ENCODE measurements around the gene TEX51.

TEX51 gene

DNA sequence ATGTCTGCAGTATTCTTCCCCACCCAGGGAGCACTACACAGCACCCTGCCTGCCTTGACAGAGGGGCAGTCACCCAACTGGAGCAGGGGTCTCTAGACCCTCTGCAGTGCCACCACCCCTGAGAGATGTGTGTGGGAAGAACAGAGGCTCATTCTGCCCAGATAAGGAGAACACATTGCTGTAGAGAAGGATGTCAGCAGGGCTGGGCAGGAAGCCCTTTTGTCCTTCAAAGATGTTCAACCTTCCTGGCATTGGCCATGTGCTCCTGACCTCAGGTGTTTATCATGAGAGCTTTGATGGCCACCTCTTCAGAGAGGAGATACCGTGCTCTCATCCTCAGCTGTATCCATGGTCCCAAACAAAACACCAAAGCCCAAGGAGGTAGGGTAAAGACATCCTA lies 4.6 kb upstream of the TEX51 start:
- no peak for DNase-seq

DNA sequence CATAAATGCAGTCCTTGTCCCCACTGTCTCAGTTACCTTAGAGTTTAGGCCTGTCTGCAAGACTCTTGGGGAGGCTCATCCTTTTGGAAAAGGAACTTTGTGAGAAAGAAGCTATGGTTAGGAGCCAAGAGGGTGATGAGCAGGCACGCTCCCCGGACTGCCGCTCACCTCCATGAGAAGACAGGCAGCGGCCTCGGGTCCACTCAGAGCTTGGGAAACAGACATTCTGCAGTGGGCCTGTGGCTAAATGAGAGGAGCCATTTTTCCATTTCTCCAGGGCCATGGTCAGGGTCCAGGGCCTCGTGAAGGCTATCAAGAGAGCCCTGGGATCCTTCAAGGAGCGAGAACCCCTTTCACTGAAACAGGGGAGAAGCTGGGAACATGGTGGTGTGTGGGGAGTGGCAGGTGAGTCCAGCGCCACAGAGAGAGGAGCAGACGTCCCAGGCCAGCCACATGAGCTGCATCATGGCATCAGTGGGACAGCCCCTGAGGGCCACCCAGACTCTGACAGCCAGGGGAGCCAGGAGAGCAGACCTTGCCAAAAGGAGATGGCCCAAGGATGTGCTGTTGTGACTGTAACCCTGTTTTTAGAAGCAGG lies 4.0 kb upstream of the TEX51 start:
- no peak for DNase-seq

DNA sequence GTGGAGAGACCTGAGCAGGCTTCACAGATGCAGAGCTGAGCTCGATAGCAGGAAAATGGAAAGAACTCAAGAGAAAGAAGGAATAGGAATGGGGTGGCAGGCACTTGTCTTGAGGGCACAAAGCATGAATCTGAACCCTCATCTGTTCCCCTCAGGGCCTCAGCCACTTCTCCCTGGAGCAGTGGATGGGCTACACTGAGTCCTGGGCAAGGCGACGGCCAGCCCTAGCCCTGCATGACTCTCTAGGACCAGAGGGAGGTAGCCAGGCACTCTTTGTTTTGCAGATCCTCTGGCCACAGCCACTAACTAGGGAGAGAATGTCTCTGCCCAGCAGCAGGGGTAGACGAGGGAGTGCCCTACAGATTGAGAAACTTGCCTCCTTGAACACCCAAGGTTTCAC lies 3.4 kb upstream of the TEX51 start:
- no peak for DNase-seq

DNA sequence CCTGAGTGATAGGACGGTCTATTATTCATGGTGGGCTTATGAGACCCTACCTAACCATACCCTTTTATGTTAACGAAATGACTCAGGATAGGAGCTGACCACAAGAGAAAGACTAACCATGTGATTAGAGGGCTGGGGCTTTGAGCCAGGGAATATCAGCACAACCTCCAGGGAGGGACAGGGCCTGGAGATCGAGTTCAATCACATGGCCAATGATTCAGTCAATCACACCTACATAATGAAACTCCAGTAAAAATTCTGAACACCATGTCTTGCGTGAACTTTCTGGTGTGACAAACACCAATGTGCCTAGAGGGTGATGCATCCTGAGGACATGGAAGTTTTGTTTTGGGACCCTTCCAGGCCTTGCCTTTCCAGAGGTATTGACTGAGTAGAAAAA lies 2.2 kb upstream of the TEX51 start:
- DNase-seq, result no peak

DNA sequence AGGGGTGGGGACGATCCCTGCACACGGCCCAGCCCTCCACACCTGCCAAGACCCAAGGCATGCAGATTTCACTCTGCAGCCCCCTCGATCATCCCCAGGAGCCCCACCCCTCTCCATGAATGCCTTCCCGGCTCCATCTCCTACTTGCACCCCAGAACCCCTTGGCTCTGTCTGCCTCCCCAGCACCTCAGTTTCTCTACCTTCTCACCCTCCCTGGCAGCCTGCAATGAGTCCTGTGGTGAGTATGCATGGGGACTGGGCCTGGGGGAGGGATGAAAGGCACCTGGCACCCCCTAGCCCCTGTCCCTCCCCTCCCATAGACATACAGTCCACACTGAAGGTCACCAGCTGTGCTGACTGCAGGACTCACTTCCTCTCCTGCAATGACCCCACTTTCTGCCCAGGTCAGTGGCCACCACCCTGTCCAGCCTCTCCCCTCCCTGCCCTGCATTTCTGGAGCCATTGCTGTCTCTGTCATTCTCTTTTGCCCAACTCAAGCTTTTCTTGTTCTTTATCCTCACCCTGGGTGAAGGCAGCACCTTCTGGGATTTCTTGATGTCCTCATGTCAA lies 1.0 kb downstream of the TEX51 start:
- DNase-seq, result no peak

- no peak for DNase-seq
Observed at GRCh38 chr2:126900646-126901319, 2.1 kb downstream of the TEX51 start.

DNA sequence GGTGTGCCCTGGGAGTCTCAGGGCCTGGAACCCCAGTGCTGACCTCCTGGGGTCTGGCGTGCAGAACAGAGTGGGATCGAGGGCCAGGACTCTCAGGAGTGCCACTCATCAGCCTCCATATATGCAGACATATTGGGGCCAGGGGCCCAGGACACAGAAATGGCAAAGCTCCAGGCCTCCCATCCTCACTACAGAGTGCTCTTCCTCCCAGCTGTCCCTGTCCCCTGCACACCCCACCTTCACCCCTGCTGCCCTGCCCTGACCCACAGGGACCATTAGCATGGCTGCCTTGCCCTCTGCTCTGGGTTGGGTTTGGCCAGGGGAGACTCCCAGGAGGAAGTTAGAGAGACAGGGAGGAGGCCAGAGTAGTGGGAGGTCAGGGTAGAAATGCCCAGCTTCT lies 2.8 kb downstream of the TEX51 start:
- DNase-seq, result no peak

DNA sequence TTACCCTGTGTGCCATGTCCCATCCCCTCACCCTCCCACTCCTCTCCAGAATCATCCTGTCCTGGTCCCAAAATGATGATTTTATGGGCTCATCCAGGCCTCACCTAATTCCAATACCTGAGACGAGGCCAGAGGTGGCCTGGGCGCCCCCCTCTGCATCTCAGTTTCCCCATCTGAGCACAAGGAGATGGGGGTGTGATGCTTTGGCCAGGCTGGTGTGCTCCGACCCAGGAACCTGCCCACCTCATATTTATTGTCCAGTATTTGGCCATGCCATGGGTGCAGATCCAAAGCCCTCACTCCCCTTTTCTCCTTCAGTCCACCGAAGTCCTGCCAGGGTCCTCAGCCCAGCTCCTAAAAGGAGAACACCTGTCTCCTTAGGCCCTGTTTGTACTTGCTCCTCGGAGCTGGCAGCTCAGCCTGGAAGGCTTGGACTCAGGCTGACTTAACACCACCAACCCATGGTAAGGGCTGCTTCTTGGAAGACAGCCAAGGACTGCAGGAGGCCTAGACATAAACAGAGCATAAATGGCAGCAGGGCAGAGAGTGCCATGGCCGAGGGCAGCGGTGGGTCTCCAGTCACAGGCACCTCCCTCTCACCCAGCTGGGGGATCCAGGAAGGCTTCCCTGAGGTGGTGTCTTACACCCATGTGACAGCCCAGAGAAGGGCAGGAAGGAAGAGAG lies 3.6 kb downstream of the TEX51 start:
- no peak for DNase-seq

- DNase-seq, result no peak
Observed at GRCh38 chr2:126902859-126903258, 4.2 kb downstream of the TEX51 start.

DNA sequence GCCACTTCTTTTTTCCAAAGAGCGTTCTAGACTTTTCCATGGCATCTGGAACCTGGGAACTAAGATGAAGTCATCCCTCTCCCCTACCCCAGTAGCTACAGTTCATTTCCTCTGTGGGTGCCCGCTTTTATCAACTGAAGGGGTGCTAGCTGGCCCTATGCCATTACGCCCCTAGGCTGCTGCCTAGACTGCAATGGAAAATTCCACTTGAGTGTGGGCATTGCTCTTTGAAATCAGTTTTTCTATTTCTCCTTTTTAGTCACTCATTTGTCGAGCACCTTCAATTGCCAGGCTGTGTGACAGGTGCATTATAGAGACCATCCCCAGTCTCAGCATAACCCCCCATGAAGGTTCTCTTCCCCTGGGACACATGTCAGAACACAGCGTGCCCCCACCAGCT lies 7.3 kb downstream of the TEX51 start:
- no peak for DNase-seq

DNA sequence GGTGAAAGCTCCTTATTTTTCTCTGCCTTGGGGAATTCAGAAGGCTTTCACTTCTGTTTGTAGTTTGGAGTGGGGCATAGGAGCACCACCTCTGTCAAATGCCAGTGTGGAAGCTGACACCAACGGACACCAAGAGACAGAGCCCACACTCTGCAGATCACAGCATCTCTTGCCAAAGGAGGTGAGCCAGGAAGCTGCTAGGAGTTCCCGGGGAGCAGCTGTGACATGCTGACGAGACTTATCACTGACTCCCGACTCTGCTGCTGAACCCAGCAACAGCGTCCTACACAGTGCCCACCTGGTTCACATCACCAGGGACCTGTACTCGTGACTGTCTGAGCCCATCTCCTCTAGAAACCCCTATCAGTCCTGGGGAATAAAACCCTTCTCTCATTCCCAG lies 8.1 kb downstream of the TEX51 start:
- DNase-seq, result no peak

DNA sequence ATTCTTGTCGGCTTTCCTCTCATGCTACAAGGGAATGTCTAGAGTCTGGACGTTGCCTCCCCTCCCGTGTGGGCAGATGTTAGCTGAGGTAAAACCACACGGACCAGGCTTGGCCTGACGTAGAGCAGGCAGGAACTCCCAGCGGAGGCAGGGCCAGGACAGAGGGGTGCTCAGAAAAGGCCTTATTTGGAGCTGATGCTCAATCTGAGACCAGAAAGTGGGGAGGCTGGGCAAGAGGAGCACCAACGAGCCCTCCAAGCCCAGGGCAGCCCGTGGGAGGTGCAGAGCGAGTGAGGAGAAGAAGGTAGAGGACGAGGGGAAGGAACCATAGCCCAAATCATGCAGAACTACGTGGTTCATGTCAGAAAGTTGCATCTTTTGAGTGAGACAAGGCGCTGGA lies 9.0 kb downstream of the TEX51 start:
- no peak for DNase-seq

DNA sequence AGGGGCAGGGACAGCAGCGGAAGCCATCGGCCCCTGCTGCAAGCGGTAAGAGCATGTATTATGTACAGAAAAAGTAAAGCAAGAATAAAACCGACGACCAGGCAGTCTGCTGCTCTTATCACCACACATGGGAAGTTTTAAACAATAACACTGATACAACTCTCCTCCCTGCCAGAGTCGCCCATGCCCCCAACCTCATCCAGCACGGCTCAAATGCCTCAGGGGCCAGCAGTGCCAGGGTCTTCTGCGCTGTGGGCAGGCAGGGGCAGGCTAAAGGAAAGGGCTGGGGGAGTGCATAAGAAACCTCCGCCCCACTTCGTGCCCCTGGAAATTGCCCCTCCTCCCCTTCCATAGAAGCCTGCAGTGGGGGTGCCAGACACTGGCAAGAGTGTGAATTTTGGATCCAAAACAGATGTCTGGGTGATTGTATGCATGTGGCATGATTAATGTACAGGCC lies 10.1 kb downstream of the TEX51 start:
- no peak for DNase-seq

GRCh38 chr2:126909366-126909765 lies 10.7 kb downstream of the TEX51 start:
- no peak for DNase-seq

- no peak for DNase-seq
Observed at GRCh38 chr2:126909781-126910180, 11.1 kb downstream of the TEX51 start.

- no peak for DNase-seq
Observed at GRCh38 chr2:126910637-126911036, 11.9 kb downstream of the TEX51 start.

DNA sequence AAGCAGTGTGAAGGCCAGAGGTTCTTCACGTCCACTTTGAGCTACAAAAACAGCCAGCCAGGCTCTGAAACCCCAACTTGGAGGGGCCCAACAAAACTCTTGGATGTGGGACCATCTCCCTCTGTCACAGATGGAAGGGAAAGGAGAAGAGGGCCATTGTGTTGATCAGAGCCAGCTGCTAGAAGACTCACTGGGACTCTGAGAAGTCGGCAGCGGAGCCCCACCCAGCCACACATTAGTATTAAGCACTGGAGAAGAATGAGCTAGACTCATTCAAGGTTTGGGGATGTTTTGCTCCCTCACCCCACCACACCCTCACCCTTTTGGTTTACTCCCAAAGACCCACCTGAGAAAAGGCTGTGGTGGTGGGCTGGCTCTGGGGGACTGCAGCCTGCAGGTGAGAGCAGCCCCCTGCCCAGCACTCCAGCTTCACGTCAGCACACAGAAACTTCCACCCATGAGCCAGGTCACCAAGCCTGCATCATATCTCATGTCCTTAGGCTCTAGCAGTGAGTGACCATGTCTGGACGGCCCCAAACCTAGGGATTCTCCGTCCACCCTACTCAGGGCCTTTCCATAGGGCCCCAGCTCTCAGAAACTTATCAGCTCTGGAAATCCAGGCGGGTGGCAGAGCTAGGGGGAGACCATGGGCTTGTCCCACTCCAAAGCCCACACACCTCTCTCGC lies 12.6 kb downstream of the TEX51 start:
- no peak for DNase-seq

DNA sequence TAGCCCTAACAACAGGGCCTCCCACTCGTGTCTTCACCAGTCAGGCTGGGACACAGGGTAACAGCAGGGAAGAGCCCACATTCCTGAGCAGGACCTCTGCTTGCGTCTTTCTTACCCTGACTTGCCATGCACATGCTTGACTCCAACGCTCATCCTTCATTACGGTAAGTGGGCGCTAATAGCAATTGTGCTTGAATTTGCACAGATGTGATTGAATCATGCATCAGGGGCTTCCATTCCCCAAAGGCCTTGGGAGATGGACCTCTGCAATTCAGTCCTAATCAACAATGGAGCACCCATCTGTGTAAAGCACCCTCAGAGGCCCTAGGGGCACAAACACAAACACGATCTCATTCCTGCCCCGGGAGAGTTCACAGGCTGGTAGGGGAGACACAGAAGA lies 13.5 kb downstream of the TEX51 start:
- DNase-seq, result no peak

GRCh38 chr2:126913329-126913728 lies 14.6 kb downstream of the TEX51 start:
- DNase-seq, result no peak

DNA sequence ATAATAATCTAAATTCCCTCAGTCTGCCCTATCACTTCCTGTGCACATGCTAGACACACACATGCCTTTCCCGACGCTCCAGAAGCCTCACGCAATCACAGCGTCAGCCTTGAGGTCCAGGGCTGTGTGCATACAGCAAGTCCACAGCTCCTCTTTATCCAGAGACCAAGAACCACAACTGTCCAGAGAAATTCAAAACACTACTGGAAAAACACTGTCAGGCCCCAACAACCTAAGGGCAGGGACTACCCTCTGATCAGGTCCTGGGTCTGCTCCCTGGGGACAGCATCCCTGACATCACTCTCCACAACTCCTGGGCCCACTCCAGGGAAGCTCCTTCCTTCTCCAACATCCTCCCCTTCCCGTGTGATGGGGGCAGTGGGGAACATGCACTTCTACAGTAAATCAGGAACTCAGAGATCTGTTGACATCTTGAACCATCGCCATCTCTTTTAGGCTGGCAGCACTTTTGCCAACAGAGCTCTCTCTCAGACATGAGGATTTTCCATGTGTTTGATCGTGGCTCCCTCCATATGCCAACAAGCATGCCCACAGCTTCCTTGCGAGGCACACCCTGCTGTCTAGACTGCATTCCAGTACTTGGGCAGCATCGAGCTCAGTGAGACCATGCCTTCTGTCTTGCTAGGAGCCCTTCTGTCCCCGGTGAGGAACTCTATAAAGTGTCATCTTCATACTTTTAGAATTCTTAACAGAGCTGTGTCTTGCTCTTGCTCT lies 15.4 kb downstream of the TEX51 start:
- no peak for DNase-seq

- no peak for DNase-seq
Observed at GRCh38 chr2:126914811-126915500, 16.3 kb downstream of the TEX51 start.

- no peak for DNase-seq
Observed at GRCh38 chr2:126915903-126916302, 17.2 kb downstream of the TEX51 start.
